Measurements from ENCODE around the gene MRPS15. TPM values are rescaled to one million over a fixed set of nuclear protein-coding genes. Genes with fewer than 3 reads are reported as not detected.

Gene MRPS15
- total and polyA plus RNA-seq, 4 donors = 41.8 to 95.0 (median 59.8) TPM

DNA sequence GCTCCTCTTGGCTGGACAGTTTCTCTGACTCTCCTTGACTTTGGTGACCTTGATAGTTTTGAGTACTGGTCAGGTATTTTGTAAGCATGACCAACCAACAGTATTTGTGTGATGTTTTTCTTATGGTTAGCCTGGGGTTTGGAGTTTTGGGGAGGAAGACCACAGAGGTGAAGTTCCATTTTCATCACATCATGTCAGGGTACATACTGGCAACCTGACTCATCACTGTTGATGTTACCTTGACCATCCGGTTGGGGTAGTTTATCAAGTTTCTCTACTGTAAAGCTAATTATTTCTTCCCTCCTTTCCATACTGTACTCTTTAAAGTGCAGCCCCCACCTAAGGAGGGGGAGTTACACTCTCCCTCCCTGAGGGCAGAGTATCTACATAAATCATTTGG lies 27.4 kb downstream of the MRPS15 start:
- WGBS = 93% methylated on average over 1 of the region's 1 CpG
- Histone ChIP-seq H3K27ac (ENCODE audit: low read depth in 1 of 2, low read length in 2 of 2) (no peak overlapping the region), H3K36me3 (ENCODE audit: control insufficient read depth in 4 of 4, insufficient read depth in 3 of 4, low read depth in 1 of 4, low read length in 3 of 4) (no peaks in the 10 kb centered on the region), H3K4me1 (ENCODE audit: control insufficient read depth in 4 of 4, insufficient read depth in 4 of 4, low read length in 3 of 4) (no peaks in the 10 kb centered on the region), H3K9me3 (ENCODE audit: control insufficient read depth in 4 of 4, low read length in 3 of 4) (no peaks in the 10 kb centered on the region), H3K9ac (ENCODE audit: low read depth in 1 of 2, low read length in 2 of 2) (no peak overlapping the region), H3K27me3 (ENCODE audit: control insufficient read depth in 4 of 4, insufficient read depth in 4 of 4, low read length in 3 of 4) (no peaks in the 10 kb centered on the region), H3K4me3 (ENCODE audit: low read depth in 1 of 3, low read length in 3 of 3) (no peak overlapping the region)
- no peak for DNase-seq (ENCODE audit: low spot score)
- TF ChIP-seq HNF4A (conservative IDR thresholded peaks at IDR 0.05) (no peak), RXRA (IDR thresholded peaks at IDR 0.05) (no peak), NR2F2 (IDR thresholded peaks at IDR 0.05) (no peak), YY1 (IDR thresholded peaks at IDR 0.05) (no peak), FOXA2 (IDR thresholded peaks at IDR 0.05) (no peak), SP1 (IDR thresholded peaks at IDR 0.05) (no peak), EGR1 (IDR thresholded peaks at IDR 0.05; ENCODE audit: low read depth in 2 of 2) (no peak), TAF1 (conservative IDR thresholded peaks at IDR 0.05) (no peak), FOXA1 (IDR thresholded peaks at IDR 0.05) (no peak), HNF4G (IDR thresholded peaks at IDR 0.05) (no peak), JUND (IDR thresholded peaks at IDR 0.05) (no peak), GABPA (IDR thresholded peaks at IDR 0.05 in 1 of 2, conservative IDR thresholded peaks at IDR 0.05 in 1 of 2) (no peak), RAD21 (IDR thresholded peaks at IDR 0.05) (no peak)
- TF ChIP-seq, protein P1, sequence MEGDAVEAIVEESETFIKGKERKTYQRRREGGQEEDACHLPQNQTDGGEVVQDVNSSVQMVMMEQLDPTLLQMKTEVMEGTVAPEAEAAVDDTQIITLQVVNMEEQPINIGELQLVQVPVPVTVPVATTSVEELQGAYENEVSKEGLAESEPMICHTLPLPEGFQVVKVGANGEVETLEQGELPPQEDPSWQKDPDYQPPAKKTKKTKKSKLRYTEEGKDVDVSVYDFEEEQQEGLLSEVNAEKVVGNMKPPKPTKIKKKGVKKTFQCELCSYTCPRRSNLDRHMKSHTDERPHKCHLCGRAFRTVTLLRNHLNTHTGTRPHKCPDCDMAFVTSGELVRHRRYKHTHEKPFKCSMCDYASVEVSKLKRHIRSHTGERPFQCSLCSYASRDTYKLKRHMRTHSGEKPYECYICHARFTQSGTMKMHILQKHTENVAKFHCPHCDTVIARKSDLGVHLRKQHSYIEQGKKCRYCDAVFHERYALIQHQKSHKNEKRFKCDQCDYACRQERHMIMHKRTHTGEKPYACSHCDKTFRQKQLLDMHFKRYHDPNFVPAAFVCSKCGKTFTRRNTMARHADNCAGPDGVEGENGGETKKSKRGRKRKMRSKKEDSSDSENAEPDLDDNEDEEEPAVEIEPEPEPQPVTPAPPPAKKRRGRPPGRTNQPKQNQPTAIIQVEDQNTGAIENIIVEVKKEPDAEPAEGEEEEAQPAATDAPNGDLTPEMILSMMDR (IDR thresholded peaks at IDR 0.05; ENCODE audit: low read depth, low read length, missing input control) = no peak
- TF ChIP-seq, protein P2, sequence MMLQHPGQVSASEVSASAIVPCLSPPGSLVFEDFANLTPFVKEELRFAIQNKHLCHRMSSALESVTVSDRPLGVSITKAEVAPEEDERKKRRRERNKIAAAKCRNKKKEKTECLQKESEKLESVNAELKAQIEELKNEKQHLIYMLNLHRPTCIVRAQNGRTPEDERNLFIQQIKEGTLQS (IDR thresholded peaks at IDR 0.05) = no peak
- TF ChIP-seq, protein P3, sequence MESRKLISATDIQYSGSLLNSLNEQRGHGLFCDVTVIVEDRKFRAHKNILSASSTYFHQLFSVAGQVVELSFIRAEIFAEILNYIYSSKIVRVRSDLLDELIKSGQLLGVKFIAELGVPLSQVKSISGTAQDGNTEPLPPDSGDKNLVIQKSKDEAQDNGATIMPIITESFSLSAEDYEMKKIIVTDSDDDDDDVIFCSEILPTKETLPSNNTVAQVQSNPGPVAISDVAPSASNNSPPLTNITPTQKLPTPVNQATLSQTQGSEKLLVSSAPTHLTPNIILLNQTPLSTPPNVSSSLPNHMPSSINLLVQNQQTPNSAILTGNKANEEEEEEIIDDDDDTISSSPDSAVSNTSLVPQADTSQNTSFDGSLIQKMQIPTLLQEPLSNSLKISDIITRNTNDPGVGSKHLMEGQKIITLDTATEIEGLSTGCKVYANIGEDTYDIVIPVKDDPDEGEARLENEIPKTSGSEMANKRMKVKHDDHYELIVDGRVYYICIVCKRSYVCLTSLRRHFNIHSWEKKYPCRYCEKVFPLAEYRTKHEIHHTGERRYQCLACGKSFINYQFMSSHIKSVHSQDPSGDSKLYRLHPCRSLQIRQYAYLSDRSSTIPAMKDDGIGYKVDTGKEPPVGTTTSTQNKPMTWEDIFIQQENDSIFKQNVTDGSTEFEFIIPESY (IDR thresholded peaks at IDR 0.05) = no peak
- TF ChIP-seq, protein P4, sequence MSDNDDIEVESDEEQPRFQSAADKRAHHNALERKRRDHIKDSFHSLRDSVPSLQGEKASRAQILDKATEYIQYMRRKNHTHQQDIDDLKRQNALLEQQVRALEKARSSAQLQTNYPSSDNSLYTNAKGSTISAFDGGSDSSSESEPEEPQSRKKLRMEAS (IDR thresholded peaks at IDR 0.05) = no peak

DNA sequence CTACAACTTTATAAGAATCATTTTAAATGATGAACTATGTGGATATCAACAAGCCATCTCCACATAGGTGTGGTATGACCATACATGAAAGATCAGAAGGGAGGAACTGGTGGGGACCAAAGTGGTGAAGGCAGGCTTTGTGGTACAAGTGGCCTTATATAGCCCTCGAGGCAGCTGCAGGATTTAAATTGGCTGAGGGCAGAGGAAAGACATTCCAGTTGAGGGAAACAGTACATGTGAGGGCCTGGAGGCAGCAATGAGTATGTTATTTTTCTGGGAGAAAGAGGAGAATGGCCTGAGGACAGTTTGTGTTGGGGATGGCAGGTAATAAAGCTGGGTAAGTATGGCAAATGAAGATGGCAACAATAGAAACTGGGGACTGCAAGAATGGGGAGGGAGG lies 31.1 kb downstream of the MRPS15 start:
- Histone ChIP-seq H3K36me3 (ENCODE audit: control insufficient read depth in 4 of 4, insufficient read depth in 3 of 4, low read depth in 1 of 4, low read length in 3 of 4) (no peaks in the 10 kb centered on the region), H3K27me3 (ENCODE audit: control insufficient read depth in 4 of 4, insufficient read depth in 4 of 4, low read length in 3 of 4) (no peaks in the 10 kb centered on the region), H3K27ac (ENCODE audit: low read depth in 1 of 2, low read length in 2 of 2) (no peak overlapping the region), H3K4me1 (ENCODE audit: control insufficient read depth in 4 of 4, insufficient read depth in 4 of 4, low read length in 3 of 4) (no peaks in the 10 kb centered on the region), H3K4me3 (ENCODE audit: low read depth in 1 of 3, low read length in 3 of 3) (no peak overlapping the region), H3K9me3 (ENCODE audit: control insufficient read depth in 4 of 4, low read length in 3 of 4) (no peaks in the 10 kb centered on the region), H3K9ac (ENCODE audit: low read depth in 1 of 2, low read length in 2 of 2) (no peak overlapping the region)
- DNase-seq (ENCODE audit: low spot score) = no peak
- WGBS = 74% methylated on average over 1 of the region's 1 CpG
- TF ChIP-seq NR2F2 (IDR thresholded peaks at IDR 0.05) (no peak), FOXA1 (IDR thresholded peaks at IDR 0.05) (no peak), RAD21 (IDR thresholded peaks at IDR 0.05) (no peak), FOXA2 (IDR thresholded peaks at IDR 0.05) (no peak), TAF1 (conservative IDR thresholded peaks at IDR 0.05) (no peak), SP1 (IDR thresholded peaks at IDR 0.05) (no peak), JUND (IDR thresholded peaks at IDR 0.05) (no peak), HNF4G (IDR thresholded peaks at IDR 0.05) (no peak), GABPA (IDR thresholded peaks at IDR 0.05 in 1 of 2, conservative IDR thresholded peaks at IDR 0.05 in 1 of 2) (no peak)
- TF ChIP-seq, protein P3 (IDR thresholded peaks at IDR 0.05) = no peak
- TF ChIP-seq, protein P2 (IDR thresholded peaks at IDR 0.05) = no peak
- TF ChIP-seq, protein P1 (IDR thresholded peaks at IDR 0.05; ENCODE audit: low read depth, low read length, missing input control) = no peak
- TF ChIP-seq, protein P4 (IDR thresholded peaks at IDR 0.05) = no peak
